B cell (primary cell): Measurements from ENCODE around the gene ADRB2. TPM values are rescaled to one million over a fixed set of nuclear protein-coding genes. Genes with fewer than 3 reads are reported as not detected.

ENCODE experiments used
- ATAC-seq: fragments of 200-7000 bp; cut with Tn5 transposase; one replicate; pipeline ENCODE4 v1.10.0; 2021; ENCODE audit warnings: low read depth, mild to moderate bottlenecking, moderate number of reproducible peaks, moderate library complexity
- CTCF ChIA-PET: fragments of 350-600 bp; sonication (Branson Sonifier 250); formaldehyde crosslinking; loops from one replicate; lab custom pipeline; 2021; ENCODE audit warnings: antibody characterized with exemption, inconsistent platforms; lab: Charles Lee
- POLR2A ChIA-PET: fragments of 350-600 bp; sonication (Branson Sonifier 250); formaldehyde crosslinking; loops from one replicate; lab custom pipeline; 2021; ENCODE audit warnings: antibody characterized with exemption; lab: Charles Lee
- DNase-seq: peaks from one replicate; pipeline ENCODE4 v3.0.0; 2013
- H2AFZ ChIP-seq: 2 replicates; pipeline ENCODE4 v1.6.1; 2012; ENCODE audit warnings: mild to moderate bottlenecking, low read depth, low read length; ENCODE audit not compliant: insufficient read depth, poor library complexity, severe bottlenecking
- H3K27ac ChIP-seq, 2 donors: 1 replicate in 1 of 2; 2 replicates in 1 of 2; pipeline ENCODE4 v1.5.1; 2012 to 2013; ENCODE audit warnings: low read length in 2 of 2, mild to moderate bottlenecking in 2 of 2, moderate library complexity in 1 of 2
- H3K27me3 ChIP-seq, 4 experiments: fragments of 200-600 bp in 1 of 4; sonication (generic) in 1 of 4; replicated peaks in 1 of 4; 1 replicate in 2 of 4; 2 replicates in 2 of 4; pipeline versions ENCODE4 v1.6.1 to v1.7.0; 2013 to 2016; ENCODE audit warnings: low read length in 3 of 4, mild to moderate bottlenecking in 2 of 4, mixed read lengths in 1 of 4, moderate library complexity in 1 of 4; ENCODE audit not compliant: insufficient read depth in 4 of 4, control insufficient read depth in 3 of 4; ENCODE audit errors: control extremely low read depth in 1 of 4
- H3K36me3 ChIP-seq, 2 experiments: replicated peaks in 1 of 2; 1 replicate in 1 of 2; 2 replicates in 1 of 2; pipeline versions ENCODE4 v1.6.1 to v1.7.1; 2013; ENCODE audit warnings: low read length in 1 of 2; ENCODE audit not compliant: insufficient read depth in 2 of 2, control insufficient read depth in 1 of 2; ENCODE audit errors: control extremely low read depth in 1 of 2, extremely low read depth in 1 of 2
- H3K4me1 ChIP-seq, 2 donors: fragments of 200-600 bp in 1 of 2; sonication (generic) in 1 of 2; 1 replicate in 1 of 2; 2 replicates in 1 of 2; pipeline versions ENCODE4 v1.5.1 to v1.6.1; 2013 to 2017; ENCODE audit warnings: low read length in 2 of 2; ENCODE audit not compliant: control insufficient read depth in 2 of 2, insufficient read depth in 2 of 2
- H3K4me2 ChIP-seq: replicated peaks from 2 replicates; pipeline ENCODE3; 2012; ENCODE audit warnings: mild to moderate bottlenecking, low read depth, low read length; ENCODE audit not compliant: poor library complexity, severe bottlenecking
- H3K4me3 ChIP-seq, 5 experiments: fragments of 200-600 bp in 1 of 5; sonication (generic) in 1 of 5; 1 replicate in 3 of 5; 2 replicates in 2 of 5; pipeline versions ENCODE4 v1.5.1 to v1.7.0; 2011 to 2016; ENCODE audit warnings: low read length in 4 of 5, mild to moderate bottlenecking in 4 of 5, low read depth in 2 of 5, control low read depth in 1 of 5, moderate library complexity in 1 of 5; ENCODE audit not compliant: insufficient read depth in 1 of 5; ENCODE audit errors: control extremely low read depth in 1 of 5, extremely low read depth in 1 of 5
- H3K79me2 ChIP-seq: fragments of 200-600 bp; sonication (generic); one replicate; pipeline ENCODE4 v1.6.0; 2016; ENCODE audit warnings: low read length; ENCODE audit not compliant: control insufficient read depth, insufficient read depth
- H3K9ac ChIP-seq: fragments of 200-600 bp; sonication (generic); 2 replicates; pipeline ENCODE4 v1.6.1; 2017; ENCODE audit warnings: mild to moderate bottlenecking, low read length, moderate library complexity
- H3K9me3 ChIP-seq, 3 donors: one replicate each; pipeline versions ENCODE4 v1.6.1 to v1.7.1; 2013; ENCODE audit warnings: low read length in 2 of 3; ENCODE audit not compliant: control insufficient read depth in 2 of 3, insufficient read depth in 1 of 3; ENCODE audit errors: control extremely low read depth in 1 of 3
- H4K20me1 ChIP-seq: 2 replicates; pipeline ENCODE4 v1.6.0; 2012; ENCODE audit warnings: mild to moderate bottlenecking, low read length; ENCODE audit not compliant: insufficient read depth, control insufficient read depth, poor library complexity, severe bottlenecking
- H3K27ac Mint-ChIP-seq: one replicate; pipeline ENCODE4 v1.8.0; 2021; ENCODE audit warnings: mixed read lengths
- H3K27me3 Mint-ChIP-seq: one replicate; pipeline ENCODE4 v1.8.0; 2021; ENCODE audit warnings: mixed read lengths
- H3K4me1 Mint-ChIP-seq: one replicate; pipeline ENCODE4 v1.8.0; 2021; ENCODE audit warnings: mixed read lengths
- H3K4me3 Mint-ChIP-seq: one replicate; pipeline ENCODE4 v1.8.0; 2021; ENCODE audit warnings: mixed read lengths
- H3K9me3 Mint-ChIP-seq: one replicate; pipeline ENCODE4 v1.8.0; 2022; ENCODE audit warnings: mixed read lengths; ENCODE audit not compliant: insufficient read depth
- CTCF ChIP-seq: fragments of 200-600 bp; IDR thresholded peaks from one replicate; pipeline ENCODE4 v1.8.0; 2022; ENCODE audit warnings: antibody characterized with exemption, mild to moderate bottlenecking
- EZH2 ChIP-seq: IDR thresholded peaks from 2 replicates; pipeline ENCODE4 v1.6.1; 2012; ENCODE audit warnings: borderline replicate concordance, low read depth, mild to moderate bottlenecking, moderate library complexity, low read length; ENCODE audit not compliant: insufficient read depth, poor library complexity, severe bottlenecking
- WGBS: methylation state at CpG from one replicate; pipeline ENCODE4 v1.1.5; 2013; ENCODE audit warnings: missing lambda C conversion rate; ENCODE audit not compliant: insufficient coverage; 5-methylcytosine and 5-hydroxymethylcytosine counted together
- intact Hi-C: fragments of 100-400 bp; cut with micrococcal nuclease; formaldehyde crosslinking; loops from one replicate; pipeline ENCODE4 v1.10.0; 2022
- polyA plus RNA-seq: library from polyadenylated mRNA; depleted of rRNA; stranded (reverse); fragments of >200 nt; gene quantifications from 2 replicates; pipeline ENCODE4 v1.2.3, GENCODE V29; 2012
- total RNA-seq, 2 donors: library from RNA; stranded (reverse); fragments of 120-200 nt in 1 of 2; gene quantifications; 1 replicate in 1 of 2; 2 replicates in 1 of 2; pipeline versions ENCODE4 v1.2.3 to v1.2.4, GENCODE V29; 2013 to 2022

The ADRB2 gene
- total and polyA plus RNA-seq, 2 donors (not counting 1 experiment from before 2014, with no cell fraction given): 6.0 to 12.4 TPM

GRCh38 chr5:148837383-148837782, 11.0 kb downstream of the ADRB2 start:
- DNase-seq: no peak
- Histone ChIP-seq H3K27ac (no peak overlapping the region), H3K27me3 (no peaks in the 10 kb centered on the region), H3K79me2 (peaks cover 80% of the 10 kb centered on the region), H3K9me3 (peaks cover 0 to 1% (median 0%) of the 10 kb centered on the region in 3 donors), H3K4me1 (peaks cover 58 to 71% of the 10 kb centered on the region in 2 donors), H3K4me2 (peak overlapping the region; percentile 49), H2AFZ (no peak overlapping the region), H3K9ac (peak overlapping the region; percentile 1), H3K36me3 (no peaks in the 10 kb centered on the region), H4K20me1 (no peaks in the 10 kb centered on the region), H3K4me3 (no peak overlapping the region)
- Mint-ChIP-seq H3K27ac (peak overlapping the region; percentile 22), H3K27me3 (no peaks in the 10 kb centered on the region), H3K9me3 (no peaks in the 10 kb centered on the region), H3K4me3 (peak overlapping the region; percentile 38), H3K4me1 (peaks cover 71% of the 10 kb centered on the region)
- POLR2A ChIA-PET: interaction anchor here (1.2 to 1.4 kb wide), 2 partner anchors 12 to 20 kb away, joined by 3 read pairs; no protein-coding TSS in a partner anchor
- TF ChIP-seq CTCF: no peak
- TF ChIP-seq EZH2: no peak
- WGBS: 85% methylated on average over 3 of the region's 3 CpGs
- intact Hi-C loops: loop anchor here (10.0 kb wide), 1 partner anchor 507 kb away; the partner anchor contains the start of gene GRPEL2
- CTCF ChIA-PET: interaction anchor here (0.8 to 2.3 kb wide), 2 partner anchors 11 to 120 kb away, joined by 3 to 13 read pairs; partner anchors contain the start of gene ADRB2
- ATAC-seq: no peak

- Mint-ChIP-seq H3K9me3 (no peaks in the 10 kb centered on the region), H3K27me3 (no peaks in the 10 kb centered on the region), H3K4me1 (peaks cover 63% of the 10 kb centered on the region), H3K27ac (peak overlapping the region; percentile 33), H3K4me3 (no peak overlapping the region)
- Histone ChIP-seq H4K20me1 (no peaks in the 10 kb centered on the region), H3K36me3 (no peaks in the 10 kb centered on the region), H3K27ac (no peak overlapping the region), H3K9ac (no peak overlapping the region), H3K4me1 (peaks cover 48 to 61% of the 10 kb centered on the region in 2 donors), H3K27me3 (no peaks in the 10 kb centered on the region), H2AFZ (no peak overlapping the region), H3K4me3 (no peak overlapping the region), H3K9me3 (peaks cover 0 to 1% (median 0%) of the 10 kb centered on the region in 3 donors), H3K79me2 (peaks cover 89% of the 10 kb centered on the region), H3K4me2 (no peak overlapping the region)
- ATAC-seq (no peak), DNase-seq (no peak)
- WGBS: 86% methylated on average over 1 of the region's 1 CpG
- CTCF ChIA-PET: interaction anchor here (0.6 to 2.3 kb wide), 3 partner anchors 10 to 119 kb away, joined by 4 to 13 read pairs (median 4); no protein-coding TSS in a partner anchor
- TF ChIP-seq EZH2 (no peak), CTCF (no peak)
- POLR2A ChIA-PET: interaction anchor here (0.7 to 1.2 kb wide), 2 partner anchors 13 to 21 kb away, joined by 3 to 4 read pairs; no protein-coding TSS in a partner anchor
- intact Hi-C loops: loop anchor here (10.0 kb wide), 1 partner anchor 506 kb away; the partner anchor contains the start of gene GRPEL2
Measured at GRCh38 chr5:148838357-148838756, 11.9 kb downstream of the ADRB2 start.
